Smooth muscle cell (in vitro differentiated cells): ENCODE results near the gene PDIA3. TPM values are rescaled to one million over a fixed set of nuclear protein-coding genes. Genes with fewer than 3 reads are reported as not detected.
A peak's percentile ranks its signal among the peaks of the same experiment; 100 is the strongest.
"Not testable (repeated sequence)": the region's sequence is repeated elsewhere in the genome, so short reads cannot be mapped to it uniquely, and the experiment has no call there.

Experiments used
- DNase-seq: peaks from one replicate; lab custom pipeline; 2025; ENCODE audit not compliant: unreplicated experiment; lab: John Stamatoyannopoulos, UW
- H2AFZ ChIP-seq: fragments of 200-600 bp; sonication (generic); 2 replicates; pipeline ENCODE4 v1.6.0; 2016; ENCODE audit warnings: antibody characterized with exemption, low read depth, mild to moderate bottlenecking
- H3F3A ChIP-seq: fragments of 200-600 bp; sonication (generic); 2 replicates; pipeline ENCODE4 v1.6.0; 2017; ENCODE audit warnings: antibody characterized with exemption, low read depth
- H3K27ac ChIP-seq: fragments of 200-600 bp; sonication (generic); 2 replicates; pipeline ENCODE4 v1.5.1; 2016; ENCODE audit warnings: low read depth, mild to moderate bottlenecking
- H3K27me3 ChIP-seq: fragments of 200-600 bp; sonication (generic); 2 replicates; pipeline ENCODE4 v1.6.1; 2016; ENCODE audit warnings: low read depth, mild to moderate bottlenecking
- H3K36me3 ChIP-seq: fragments of 200-600 bp; sonication (generic); 2 replicates; pipeline ENCODE4 v1.5.1; 2016; ENCODE audit warnings: low read depth
- H3K4me1 ChIP-seq: fragments of 200-600 bp; sonication (generic); 2 replicates; pipeline ENCODE4 v1.5.1; 2016; ENCODE audit warnings: low read depth
- H3K4me2 ChIP-seq: fragments of 200-600 bp; sonication (generic); 2 replicates; pipeline ENCODE4 v1.6.0; 2016; ENCODE audit warnings: mild to moderate bottlenecking
- H3K4me3 ChIP-seq: fragments of 200-600 bp; sonication (generic); 2 replicates; pipeline ENCODE4 v1.5.1; 2016; ENCODE audit warnings: mild to moderate bottlenecking
- H3K79me2 ChIP-seq: fragments of 200-600 bp; sonication (generic); 2 replicates; pipeline ENCODE4 v1.6.0; 2016; ENCODE audit warnings: low read depth, mild to moderate bottlenecking
- H3K9ac ChIP-seq: fragments of 200-600 bp; sonication (generic); 2 replicates; pipeline ENCODE4 v1.6.0; 2016; ENCODE audit warnings: low read depth
- H3K9me3 ChIP-seq: fragments of 200-600 bp; sonication (generic); replicated peaks from 2 replicates; pipeline ENCODE4 v1.5.1; 2016; ENCODE audit warnings: low read depth
- H4K20me1 ChIP-seq: fragments of 200-600 bp; sonication (generic); 2 replicates; pipeline ENCODE4 v1.6.0; 2016; ENCODE audit warnings: low read depth
- WGBS: methylation state at CpG from one replicate; pipeline ENCODE4 v1.1.7; 2016; ENCODE audit warnings: low lambda C conversion rate; 5-methylcytosine and 5-hydroxymethylcytosine counted together
- polyA plus RNA-seq: library from polyadenylated mRNA; unstranded; fragments of >200 nt; fragmentation: Nextera tagmentation; extraction: Ambion mirVana; gene quantifications from 2 replicates; pipeline ENCODE4 v1.2.1, GENCODE V29; 2016
- total RNA-seq: library from RNA; depleted of rRNA; stranded (reverse); fragments of >200 nt; gene quantifications from 2 replicates; pipeline ENCODE4 v1.2.3, GENCODE V29; 2014
- TF ChIP-seq, protein P1 (sequence below): fragments of 200-600 bp; sonication (generic); IDR thresholded peaks from 2 replicates; pipeline ENCODE4 v1.5.1; 2017; ENCODE audit warnings: borderline replicate concordance, mild to moderate bottlenecking, antibody characterized with exemption; ENCODE audit not compliant: insufficient read depth, poor library complexity, severe bottlenecking

The PDIA3 gene
- total RNA-seq (309 and 390 TPM in 2 replicates), polyA plus RNA-seq (907 and 1,212 TPM in 2 replicates)

DNA sequence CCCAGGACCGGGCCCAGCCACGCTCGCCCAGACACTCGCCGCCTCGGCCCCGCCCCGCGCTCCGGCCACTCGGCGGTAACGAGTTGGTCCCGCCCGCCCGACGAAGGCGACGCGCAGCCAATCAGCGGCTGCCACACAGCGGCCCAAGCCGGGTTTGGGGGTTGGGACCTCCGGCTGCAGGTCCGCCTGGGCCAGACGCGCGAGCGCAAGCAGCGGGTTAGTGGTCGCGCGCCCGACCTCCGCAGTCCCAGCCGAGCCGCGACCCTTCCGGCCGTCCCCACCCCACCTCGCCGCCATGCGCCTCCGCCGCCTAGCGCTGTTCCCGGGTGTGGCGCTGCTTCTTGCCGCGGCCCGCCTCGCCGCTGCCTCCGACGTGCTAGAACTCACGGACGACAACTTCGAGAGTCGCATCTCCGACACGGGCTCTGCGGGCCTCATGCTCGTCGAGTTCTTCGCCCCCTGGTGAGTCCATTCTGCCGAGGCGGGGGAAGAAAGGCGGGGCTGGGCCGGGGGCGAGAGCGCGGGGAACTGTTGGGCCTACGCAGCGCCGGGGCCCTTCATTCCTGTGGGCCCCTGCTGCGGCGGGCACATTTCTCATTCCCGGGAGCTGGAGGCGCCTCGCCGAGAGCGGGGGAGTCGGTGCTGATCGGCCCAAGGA lies at the start of gene PDIA3:
Gene PDIA3 (plus strand): TSS at position 194 of the 658 bp plus-strand sequence. CDS start 102 bp downstream, at position 296.
- peak; percentile 63 for DNase-seq
- peak within 1 kb of the TSS; percentile 95 for H3K27ac ChIP-seq
- peaks cover 46% of the 10 kb centered on the region for H4K20me1 ChIP-seq
- H3K4me3 ChIP-seq = peak within 1 kb of the TSS; percentile 93
- H3K4me2 ChIP-seq = peak within 1 kb of the TSS; percentile 98
- not testable (repeated sequence) for H3K36me3 ChIP-seq, H3F3A ChIP-seq, H3K27me3 ChIP-seq, H3K9me3 ChIP-seq
- H3K79me2 ChIP-seq = peaks cover 50% of the 10 kb centered on the region
- peaks cover 16% of the 10 kb centered on the region for H3K4me1 ChIP-seq
- peak within 1 kb of the TSS; percentile 84 for H2AFZ ChIP-seq
- WGBS = 2% methylated on average over 64 of the region's 84 CpGs
- H3K9ac ChIP-seq = peak within 1 kb of the TSS; percentile 97

GRCh38 chr15:43702174-43702573 lies 44.1 kb upstream of the PDIA3 start:
- no peaks in the 10 kb centered on the region for H3K4me1 ChIP-seq

DNA sequence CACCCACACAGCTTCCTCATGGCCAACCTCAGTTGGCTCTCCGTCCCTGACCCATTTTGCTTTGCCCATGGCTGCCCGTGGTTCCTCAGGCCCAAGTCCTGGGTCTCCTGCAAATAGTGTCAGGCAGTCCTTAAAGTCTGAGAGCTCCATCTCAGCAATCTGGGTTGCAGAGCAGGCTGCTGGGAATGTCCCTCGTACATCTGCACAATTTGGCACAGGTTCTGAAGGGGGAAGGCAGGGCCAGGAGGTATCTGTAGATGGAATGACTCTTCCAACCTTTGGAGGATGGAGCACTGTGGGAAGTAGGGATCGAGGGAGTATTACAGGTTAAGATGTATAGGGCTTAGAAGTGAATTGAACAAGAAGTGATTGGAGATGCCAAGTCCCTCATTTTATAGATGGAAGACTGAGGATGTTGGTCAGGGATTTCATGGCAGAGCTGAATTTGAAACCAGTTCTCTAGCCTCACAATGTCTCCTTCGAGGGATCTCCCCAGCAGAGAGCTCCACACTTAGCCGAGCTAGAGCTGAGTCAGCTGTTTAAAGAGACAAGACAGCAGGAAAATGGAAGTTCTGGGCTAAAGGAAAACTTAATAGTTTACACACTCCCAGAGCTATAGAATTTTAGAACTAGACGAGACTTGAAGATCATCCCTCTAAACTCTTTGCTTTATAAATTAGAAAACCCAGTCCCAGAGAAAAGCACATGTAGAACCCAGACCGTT lies 43.4 kb upstream of the PDIA3 start:
- Histone ChIP-seq H3K4me3 (no peak overlapping the region), H2AFZ (no peak overlapping the region), H3K9ac (no peak overlapping the region), H3K4me1 (no peaks in the 10 kb centered on the region), H3K4me2 (no peak overlapping the region), H4K20me1 (no peaks in the 10 kb centered on the region), H3K27me3 (no peaks in the 10 kb centered on the region), H3K36me3 (no peaks in the 10 kb centered on the region), H3F3A (no peaks in the 10 kb centered on the region), H3K79me2 (no peaks in the 10 kb centered on the region), H3K27ac (no peak overlapping the region), H3K9me3 (no peaks in the 10 kb centered on the region)
- WGBS = 84% methylated on average over 8 of the region's 8 CpGs
- TF ChIP-seq, protein P1, sequence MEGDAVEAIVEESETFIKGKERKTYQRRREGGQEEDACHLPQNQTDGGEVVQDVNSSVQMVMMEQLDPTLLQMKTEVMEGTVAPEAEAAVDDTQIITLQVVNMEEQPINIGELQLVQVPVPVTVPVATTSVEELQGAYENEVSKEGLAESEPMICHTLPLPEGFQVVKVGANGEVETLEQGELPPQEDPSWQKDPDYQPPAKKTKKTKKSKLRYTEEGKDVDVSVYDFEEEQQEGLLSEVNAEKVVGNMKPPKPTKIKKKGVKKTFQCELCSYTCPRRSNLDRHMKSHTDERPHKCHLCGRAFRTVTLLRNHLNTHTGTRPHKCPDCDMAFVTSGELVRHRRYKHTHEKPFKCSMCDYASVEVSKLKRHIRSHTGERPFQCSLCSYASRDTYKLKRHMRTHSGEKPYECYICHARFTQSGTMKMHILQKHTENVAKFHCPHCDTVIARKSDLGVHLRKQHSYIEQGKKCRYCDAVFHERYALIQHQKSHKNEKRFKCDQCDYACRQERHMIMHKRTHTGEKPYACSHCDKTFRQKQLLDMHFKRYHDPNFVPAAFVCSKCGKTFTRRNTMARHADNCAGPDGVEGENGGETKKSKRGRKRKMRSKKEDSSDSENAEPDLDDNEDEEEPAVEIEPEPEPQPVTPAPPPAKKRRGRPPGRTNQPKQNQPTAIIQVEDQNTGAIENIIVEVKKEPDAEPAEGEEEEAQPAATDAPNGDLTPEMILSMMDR = no peak
- no peak for DNase-seq

More at GRCh38 chr15:43702174-43702573, 44.1 kb upstream of the PDIA3 start:
- no peak for DNase-seq
- H3K9me3 ChIP-seq = no peaks in the 10 kb centered on the region
- H3K36me3 ChIP-seq = no peaks in the 10 kb centered on the region
- TF ChIP-seq, protein P1 = no peak
- 93% methylated on average over 7 of the region's 7 CpGs for WGBS
- H3K9ac ChIP-seq = no peak overlapping the region
- H3K4me3 ChIP-seq = no peak overlapping the region
- H3K79me2 ChIP-seq = no peaks in the 10 kb centered on the region
- H4K20me1 ChIP-seq = no peaks in the 10 kb centered on the region
- H3K27me3 ChIP-seq = no peaks in the 10 kb centered on the region
- H3F3A ChIP-seq = no peaks in the 10 kb centered on the region
- no peak overlapping the region for H3K4me2 ChIP-seq
- H3K27ac ChIP-seq = no peak overlapping the region
- no peak overlapping the region for H2AFZ ChIP-seq

DNA sequence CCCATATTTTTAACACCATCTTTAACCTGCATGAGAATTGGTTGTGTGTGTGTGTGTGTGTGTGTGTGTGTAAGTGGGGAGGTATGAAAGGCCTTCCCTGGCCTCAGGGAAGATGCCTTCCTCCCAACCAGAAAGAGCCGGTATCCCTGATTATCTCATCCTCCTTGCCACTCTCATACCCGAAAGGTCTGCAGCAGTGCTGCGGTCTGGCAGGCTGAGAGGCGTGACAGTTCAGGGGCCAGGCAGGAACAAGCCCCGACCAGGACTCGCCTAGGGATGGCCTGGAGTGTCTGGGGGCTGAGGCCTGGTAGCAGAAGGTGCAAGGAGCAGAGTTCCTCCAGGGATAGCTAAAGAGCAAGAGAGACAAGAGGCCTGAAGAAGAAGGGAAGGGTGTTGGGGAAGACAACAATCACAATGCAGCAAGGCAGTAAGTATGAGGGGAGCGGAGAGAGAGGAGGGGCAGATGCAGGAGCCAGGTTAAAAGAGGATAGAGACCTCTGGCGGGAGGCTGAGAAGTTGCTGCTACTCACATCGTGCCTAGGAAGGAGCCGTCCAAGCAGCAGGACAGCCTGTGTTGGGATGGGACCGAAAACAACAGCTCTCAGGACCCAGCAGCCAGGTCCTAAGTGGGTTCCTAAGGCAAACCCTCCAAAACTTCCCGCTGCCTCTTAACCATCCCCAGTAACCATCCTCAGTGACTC lies 35.7 kb upstream of the PDIA3 start:
- not testable (repeated sequence) for H3K4me1 ChIP-seq, H3K27me3 ChIP-seq, H3K4me3 ChIP-seq, H2AFZ ChIP-seq, H4K20me1 ChIP-seq, H3K9me3 ChIP-seq, H3K27ac ChIP-seq, H3F3A ChIP-seq, H3K9ac ChIP-seq, H3K4me2 ChIP-seq, H3K79me2 ChIP-seq, H3K36me3 ChIP-seq, DNase-seq
- WGBS = 63% methylated on average over 3 of the region's 12 CpGs
